H9 (cell line): ENCODE data around the gene TPPP. TPM values are rescaled to one million over a fixed set of nuclear protein-coding genes. Genes with fewer than 3 reads are reported as not detected.

ENCODE experiments used
- DNase-seq: peaks from one replicate; pipeline ENCODE4 v3.0.0-alpha.2; 2017
- H2AFZ ChIP-seq: one replicate; pipeline ENCODE4 v1.6.1; 2013; ENCODE audit warnings: mild to moderate bottlenecking, low read length, control low read depth, moderate library complexity
- H2AK5ac ChIP-seq: 2 replicates; pipeline ENCODE4 v1.6.1; 2013; ENCODE audit warnings: low read length, control low read depth, mixed read lengths; ENCODE audit not compliant: insufficient read length
- H2BK120ac ChIP-seq: one replicate; pipeline ENCODE4 v1.6.1; 2013; ENCODE audit warnings: low read depth, mild to moderate bottlenecking, low read length, control low read depth, inconsistent platforms; ENCODE audit not compliant: poor library complexity, severe bottlenecking
- H2BK12ac ChIP-seq: 2 replicates; pipeline ENCODE4 v1.6.1; 2013; ENCODE audit warnings: low read length, control low read depth, mixed read lengths, low read depth; ENCODE audit not compliant: insufficient read length
- H2BK15ac ChIP-seq: 2 replicates; pipeline ENCODE4 v1.6.1; 2013; ENCODE audit warnings: low read depth, low read length, control low read depth
- H2BK20ac ChIP-seq: one replicate; pipeline ENCODE4 v1.6.1; 2013; ENCODE audit warnings: low read depth, mild to moderate bottlenecking, low read length, control low read depth, inconsistent platforms; ENCODE audit not compliant: poor library complexity, severe bottlenecking
- H2BK5ac ChIP-seq: 2 replicates; pipeline ENCODE4 v1.6.1; 2013; ENCODE audit warnings: low read length, control low read depth, mixed read lengths; ENCODE audit not compliant: insufficient read length
- H3K14ac ChIP-seq: 2 replicates; pipeline ENCODE4 v1.6.1; 2013; ENCODE audit warnings: low read length, control low read depth; ENCODE audit not compliant: insufficient read depth
- H3K18ac ChIP-seq: 2 replicates; pipeline ENCODE4 v1.6.1; 2013; ENCODE audit warnings: low read depth, mild to moderate bottlenecking, mixed read lengths, low read length, control low read depth; ENCODE audit not compliant: insufficient read length
- H3K23ac ChIP-seq: 2 replicates; pipeline ENCODE4 v1.6.1; 2013; ENCODE audit warnings: low read length, control low read depth, mixed read lengths, low read depth; ENCODE audit not compliant: insufficient read length
- H3K23me2 ChIP-seq: 2 replicates; pipeline ENCODE4 v1.6.1; 2013; ENCODE audit warnings: low read depth, mild to moderate bottlenecking, mixed read lengths, low read length, control low read depth; ENCODE audit not compliant: insufficient read length, poor library complexity, severe bottlenecking
- H3K27ac ChIP-seq: 2 replicates; pipeline ENCODE4 v1.5.1; 2013; ENCODE audit warnings: low read length, control low read depth, mixed read lengths, low read depth; ENCODE audit not compliant: insufficient read length
- H3K27me3 ChIP-seq: 2 replicates; pipeline ENCODE4 v1.6.1; 2013; ENCODE audit warnings: low read length, control low read depth, inconsistent platforms; ENCODE audit not compliant: insufficient read depth
- H3K4ac ChIP-seq: 2 replicates; pipeline ENCODE4 v1.6.1; 2013; ENCODE audit warnings: low read depth, mild to moderate bottlenecking, control low read depth, inconsistent platforms, low read length, moderate library complexity
- H3K4me1 ChIP-seq: 2 replicates; pipeline ENCODE4 v1.6.1; 2013; ENCODE audit warnings: low read length, control low read depth, inconsistent platforms; ENCODE audit not compliant: insufficient read depth
- H3K4me2 ChIP-seq: 2 replicates; pipeline ENCODE4 v1.6.1; 2013; ENCODE audit warnings: low read length, control low read depth, mixed read lengths; ENCODE audit not compliant: insufficient read length, insufficient read depth
- H3K56ac ChIP-seq: 2 replicates; pipeline ENCODE4 v1.6.1; 2013; ENCODE audit warnings: low read depth, mild to moderate bottlenecking, mixed read lengths, low read length, control low read depth; ENCODE audit not compliant: insufficient read length
- H3K79me1 ChIP-seq: 2 replicates; pipeline ENCODE4 v1.6.1; 2013; ENCODE audit warnings: low read depth, mild to moderate bottlenecking, moderate library complexity, low read length, control low read depth, inconsistent platforms; ENCODE audit not compliant: insufficient read depth, poor library complexity, severe bottlenecking
- H3K79me2 ChIP-seq: 2 replicates; pipeline ENCODE4 v1.6.1; 2013; ENCODE audit warnings: low read length, control low read depth, inconsistent platforms; ENCODE audit not compliant: insufficient read depth
- H3K9ac ChIP-seq: 2 replicates; pipeline ENCODE4 v1.6.1; 2013; ENCODE audit warnings: low read length, control low read depth, mixed read lengths; ENCODE audit not compliant: insufficient read length; ENCODE audit errors: extremely low read depth
- H3K9me3 ChIP-seq: one replicate; pipeline ENCODE4 v1.6.1; 2013; ENCODE audit warnings: low read depth, low read length, inconsistent platforms; ENCODE audit not compliant: control insufficient read depth
- H3T11ph ChIP-seq: one replicate; pipeline ENCODE4 v1.6.1; 2013; ENCODE audit warnings: mild to moderate bottlenecking, low read length, control low read depth, inconsistent platforms
- H4K20me1 ChIP-seq: one replicate; pipeline ENCODE4 v1.6.1; 2013; ENCODE audit not compliant: control insufficient read depth, insufficient read length, insufficient read depth
- H4K5ac ChIP-seq: 2 replicates; pipeline ENCODE4 v1.6.1; 2013; ENCODE audit warnings: low read depth, mild to moderate bottlenecking, mixed read lengths, low read length, control low read depth; ENCODE audit not compliant: insufficient read length
- H4K8ac ChIP-seq: replicated peaks from 2 replicates; pipeline ENCODE4 v1.6.1; 2013; ENCODE audit warnings: low read length, control low read depth, mixed read lengths, low read depth; ENCODE audit not compliant: insufficient read length
- H4K91ac ChIP-seq: 2 replicates; pipeline ENCODE4 v1.6.1; 2013; ENCODE audit warnings: low read depth, mild to moderate bottlenecking, moderate library complexity, mixed read lengths, low read length, control low read depth; ENCODE audit not compliant: insufficient read length
- H3K27ac Mint-ChIP-seq, 3 experiments: 2 replicates in 2 of 3; 3 replicates in 1 of 3; pipeline ENCODE4 v1.8.0; 2020 to 2021; ENCODE audit warnings: mixed read lengths in 3 of 3, mild to moderate bottlenecking in 1 of 3, moderate library complexity in 1 of 3
- H3K27me3 Mint-ChIP-seq: 2 replicates; pipeline ENCODE4 v1.8.0; 2021; ENCODE audit warnings: low read depth, mild to moderate bottlenecking, moderate library complexity, mixed read lengths
- H3K36me3 Mint-ChIP-seq, 3 experiments: 2 replicates in 2 of 3; 3 replicates in 1 of 3; pipeline ENCODE4 v1.8.0; 2020 to 2021; ENCODE audit warnings: low read depth in 3 of 3, mixed read lengths in 3 of 3; ENCODE audit not compliant: insufficient read depth in 1 of 3
- H3K4me1 Mint-ChIP-seq, 2 experiments: 2 replicates each; pipeline ENCODE4 v1.8.0; 2020; ENCODE audit warnings: mixed read lengths in 2 of 2
- H3K4me3 Mint-ChIP-seq, 2 experiments: 2 replicates in 1 of 2; 3 replicates in 1 of 2; pipeline ENCODE4 v1.8.0; 2020 to 2021; ENCODE audit warnings: mild to moderate bottlenecking in 2 of 2, mixed read lengths in 2 of 2, moderate library complexity in 1 of 2
- H3K9me3 Mint-ChIP-seq, 2 experiments: 2 replicates in 1 of 2; 3 replicates in 1 of 2; pipeline ENCODE4 v1.8.0; 2020; ENCODE audit warnings: mild to moderate bottlenecking in 2 of 2, mixed read lengths in 2 of 2, moderate library complexity in 1 of 2
- WGBS: extraction: QIAGEN DNeasy Blood & Tissue Kit; methylation state at CpG from one replicate; pipeline ENCODE4 v1.1.7; 2013; ENCODE audit warnings: missing lambda C conversion rate, low lambda C conversion rate, mixed read lengths; ENCODE audit not compliant: insufficient read length; ENCODE audit errors: extremely low coverage; 5-methylcytosine and 5-hydroxymethylcytosine counted together
- total RNA-seq: library from RNA; stranded (reverse); gene quantifications from 2 replicates; pipeline ENCODE4 v1.2.1, GENCODE V29; 2021
- TF ChIP-seq, protein P1 (sequence below): fragments of 200-600 bp; sonication (generic); conservative IDR thresholded peaks from 3 replicates; pipeline ENCODE4 v1.8.0; 2021; ENCODE audit warnings: antibody characterized with exemption, mild to moderate bottlenecking

The TPPP gene
- total RNA-seq, 1 experiment from 2014 or later = 0.44 TPM

- Histone ChIP-seq H4K5ac (no peak overlapping the region), H3K56ac (no peak overlapping the region), H3K23ac (no peak overlapping the region), H2AFZ (no peak overlapping the region), H3K14ac (no peak overlapping the region), H3K79me2 (no peaks in the 10 kb centered on the region), H3K27me3 (no peaks in the 10 kb centered on the region), H2BK120ac (no peak overlapping the region), H3K4ac (no peak overlapping the region), H3K79me1 (no peaks in the 10 kb centered on the region), H3K4me1 (no peaks in the 10 kb centered on the region), H3T11ph (no peak overlapping the region), H2BK12ac (no peak overlapping the region), H2AK5ac (no peak overlapping the region), H3K23me2 (no peaks in the 10 kb centered on the region), H3K9me3 (no peaks in the 10 kb centered on the region), H3K4me2 (no peak overlapping the region), H2BK5ac (no peak overlapping the region), H3K18ac (no peak overlapping the region), H2BK20ac (no peak overlapping the region), H3K9ac (no peak overlapping the region), H4K8ac (no peak overlapping the region), H4K20me1 (no peaks in the 10 kb centered on the region), H2BK15ac (no peak overlapping the region), H3K27ac (no peak overlapping the region), H4K91ac (no peak overlapping the region)
- no peak overlapping the region for H3K27ac Mint-ChIP-seq
- no CpG with 5 or more reads among the region's 53 CpGs for WGBS
- no peaks in the 10 kb centered on the region for H3K9me3 Mint-ChIP-seq
- TF ChIP-seq, protein P1, sequence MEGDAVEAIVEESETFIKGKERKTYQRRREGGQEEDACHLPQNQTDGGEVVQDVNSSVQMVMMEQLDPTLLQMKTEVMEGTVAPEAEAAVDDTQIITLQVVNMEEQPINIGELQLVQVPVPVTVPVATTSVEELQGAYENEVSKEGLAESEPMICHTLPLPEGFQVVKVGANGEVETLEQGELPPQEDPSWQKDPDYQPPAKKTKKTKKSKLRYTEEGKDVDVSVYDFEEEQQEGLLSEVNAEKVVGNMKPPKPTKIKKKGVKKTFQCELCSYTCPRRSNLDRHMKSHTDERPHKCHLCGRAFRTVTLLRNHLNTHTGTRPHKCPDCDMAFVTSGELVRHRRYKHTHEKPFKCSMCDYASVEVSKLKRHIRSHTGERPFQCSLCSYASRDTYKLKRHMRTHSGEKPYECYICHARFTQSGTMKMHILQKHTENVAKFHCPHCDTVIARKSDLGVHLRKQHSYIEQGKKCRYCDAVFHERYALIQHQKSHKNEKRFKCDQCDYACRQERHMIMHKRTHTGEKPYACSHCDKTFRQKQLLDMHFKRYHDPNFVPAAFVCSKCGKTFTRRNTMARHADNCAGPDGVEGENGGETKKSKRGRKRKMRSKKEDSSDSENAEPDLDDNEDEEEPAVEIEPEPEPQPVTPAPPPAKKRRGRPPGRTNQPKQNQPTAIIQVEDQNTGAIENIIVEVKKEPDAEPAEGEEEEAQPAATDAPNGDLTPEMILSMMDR = no peak
- peaks cover 32 to 63% (median 63%) of the 10 kb centered on the region in 3 experiments for H3K36me3 Mint-ChIP-seq
- H3K4me3 Mint-ChIP-seq = no peak overlapping the region; a peak in 1 of 5 replicates
- no peaks in the 10 kb centered on the region for H3K27me3 Mint-ChIP-seq
- no peak for DNase-seq
- no peaks in the 10 kb centered on the region for H3K4me1 Mint-ChIP-seq
Measured at GRCh38 chr5:661891-662750, 31.0 kb downstream of the TPPP start.
